HL-60 (cell line): ENCODE measurements around the gene LHX5.

Experiments used
- POLR2AphosphoS5 ChIP-seq: IDR thresholded peaks from 2 replicates; pipeline ENCODE4 v1.6.1; 2012; ENCODE audit warnings: low read depth
- TF ChIP-seq, protein P1 (sequence below): IDR thresholded peaks from one replicate; pipeline ENCODE4 v1.5.1; 2011; ENCODE audit warnings: low read length, control low read depth, inconsistent platforms; ENCODE audit not compliant: insufficient read depth
- TF ChIP-seq, protein P2 (sequence below): IDR thresholded peaks from 2 replicates; pipeline ENCODE4 v1.6.1; 2012; ENCODE audit warnings: low read depth; ENCODE audit not compliant: insufficient replicate concordance

DNA sequence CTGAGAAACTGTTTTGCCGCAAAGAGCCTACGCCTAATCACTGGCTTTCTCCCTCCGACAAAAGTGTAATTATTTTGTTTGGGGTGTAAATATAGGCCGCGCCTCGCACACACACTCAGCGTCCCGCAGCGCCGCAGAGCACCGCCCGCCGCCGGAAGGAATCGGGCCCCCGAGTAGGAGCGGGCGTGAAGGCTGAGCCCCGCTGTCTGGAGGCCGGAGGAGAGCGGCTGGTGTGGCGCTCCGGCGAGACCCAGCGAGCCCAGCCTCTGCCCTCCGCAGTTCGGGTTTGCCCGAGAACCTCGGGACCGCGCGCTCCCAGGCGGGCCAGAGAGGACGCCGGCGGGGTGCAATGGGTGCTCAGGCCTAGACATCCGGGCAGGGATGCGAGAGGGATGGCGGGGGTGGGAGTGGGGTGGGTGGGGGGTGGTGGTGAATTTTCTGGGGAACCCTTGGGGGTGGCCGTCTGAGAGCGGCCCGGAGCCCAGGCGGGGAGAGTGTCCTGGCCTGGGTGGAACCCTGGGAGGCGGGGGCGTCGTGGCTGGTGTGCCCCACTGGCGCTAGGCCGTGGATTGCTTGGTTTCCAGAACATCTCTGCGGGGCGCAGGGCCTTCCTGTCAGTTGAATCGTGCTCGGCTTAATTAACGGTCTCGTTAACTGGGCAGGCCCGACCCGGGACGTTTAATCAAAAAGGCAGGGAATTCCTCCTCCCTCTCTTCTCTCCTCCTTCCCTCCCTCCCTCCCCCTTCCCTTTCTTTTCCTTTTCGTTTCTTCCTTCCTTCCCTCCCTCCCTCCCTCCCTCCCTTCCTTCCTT is 4.7 kb upstream of the LHX5 start:
- TF ChIP-seq, protein P1, sequence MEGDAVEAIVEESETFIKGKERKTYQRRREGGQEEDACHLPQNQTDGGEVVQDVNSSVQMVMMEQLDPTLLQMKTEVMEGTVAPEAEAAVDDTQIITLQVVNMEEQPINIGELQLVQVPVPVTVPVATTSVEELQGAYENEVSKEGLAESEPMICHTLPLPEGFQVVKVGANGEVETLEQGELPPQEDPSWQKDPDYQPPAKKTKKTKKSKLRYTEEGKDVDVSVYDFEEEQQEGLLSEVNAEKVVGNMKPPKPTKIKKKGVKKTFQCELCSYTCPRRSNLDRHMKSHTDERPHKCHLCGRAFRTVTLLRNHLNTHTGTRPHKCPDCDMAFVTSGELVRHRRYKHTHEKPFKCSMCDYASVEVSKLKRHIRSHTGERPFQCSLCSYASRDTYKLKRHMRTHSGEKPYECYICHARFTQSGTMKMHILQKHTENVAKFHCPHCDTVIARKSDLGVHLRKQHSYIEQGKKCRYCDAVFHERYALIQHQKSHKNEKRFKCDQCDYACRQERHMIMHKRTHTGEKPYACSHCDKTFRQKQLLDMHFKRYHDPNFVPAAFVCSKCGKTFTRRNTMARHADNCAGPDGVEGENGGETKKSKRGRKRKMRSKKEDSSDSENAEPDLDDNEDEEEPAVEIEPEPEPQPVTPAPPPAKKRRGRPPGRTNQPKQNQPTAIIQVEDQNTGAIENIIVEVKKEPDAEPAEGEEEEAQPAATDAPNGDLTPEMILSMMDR, result no peak
- no peak for TF ChIP-seq POLR2AphosphoS5
- TF ChIP-seq, protein P2, sequence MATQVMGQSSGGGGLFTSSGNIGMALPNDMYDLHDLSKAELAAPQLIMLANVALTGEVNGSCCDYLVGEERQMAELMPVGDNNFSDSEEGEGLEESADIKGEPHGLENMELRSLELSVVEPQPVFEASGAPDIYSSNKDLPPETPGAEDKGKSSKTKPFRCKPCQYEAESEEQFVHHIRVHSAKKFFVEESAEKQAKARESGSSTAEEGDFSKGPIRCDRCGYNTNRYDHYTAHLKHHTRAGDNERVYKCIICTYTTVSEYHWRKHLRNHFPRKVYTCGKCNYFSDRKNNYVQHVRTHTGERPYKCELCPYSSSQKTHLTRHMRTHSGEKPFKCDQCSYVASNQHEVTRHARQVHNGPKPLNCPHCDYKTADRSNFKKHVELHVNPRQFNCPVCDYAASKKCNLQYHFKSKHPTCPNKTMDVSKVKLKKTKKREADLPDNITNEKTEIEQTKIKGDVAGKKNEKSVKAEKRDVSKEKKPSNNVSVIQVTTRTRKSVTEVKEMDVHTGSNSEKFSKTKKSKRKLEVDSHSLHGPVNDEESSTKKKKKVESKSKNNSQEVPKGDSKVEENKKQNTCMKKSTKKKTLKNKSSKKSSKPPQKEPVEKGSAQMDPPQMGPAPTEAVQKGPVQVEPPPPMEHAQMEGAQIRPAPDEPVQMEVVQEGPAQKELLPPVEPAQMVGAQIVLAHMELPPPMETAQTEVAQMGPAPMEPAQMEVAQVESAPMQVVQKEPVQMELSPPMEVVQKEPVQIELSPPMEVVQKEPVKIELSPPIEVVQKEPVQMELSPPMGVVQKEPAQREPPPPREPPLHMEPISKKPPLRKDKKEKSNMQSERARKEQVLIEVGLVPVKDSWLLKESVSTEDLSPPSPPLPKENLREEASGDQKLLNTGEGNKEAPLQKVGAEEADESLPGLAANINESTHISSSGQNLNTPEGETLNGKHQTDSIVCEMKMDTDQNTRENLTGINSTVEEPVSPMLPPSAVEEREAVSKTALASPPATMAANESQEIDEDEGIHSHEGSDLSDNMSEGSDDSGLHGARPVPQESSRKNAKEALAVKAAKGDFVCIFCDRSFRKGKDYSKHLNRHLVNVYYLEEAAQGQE, result no peak
